Neural progenitor cell (in vitro differentiated cells): ENCODE data around the gene IGFBP4. TPM values are rescaled to one million over a fixed set of nuclear protein-coding genes. Genes with fewer than 3 reads are reported as not detected.
"Not testable (repeated sequence)": the region's sequence is repeated elsewhere in the genome, so short reads cannot be mapped to it uniquely, and the experiment has no call there.

Experiments
- DNase-seq: peaks from one replicate; pipeline ENCODE4 v3.0.0-alpha.2; 2016; ENCODE audit warnings: low spot score
- H2AFZ ChIP-seq: fragments of 200-600 bp; sonication (generic); replicated peaks from 2 replicates; pipeline ENCODE4 v1.6.1; 2016; ENCODE audit warnings: antibody characterized with exemption
- H3F3A ChIP-seq: fragments of 200-600 bp; sonication (generic); 2 replicates; pipeline ENCODE4 v1.6.1; 2016; ENCODE audit warnings: antibody characterized with exemption, low read depth
- H3K27ac ChIP-seq: fragments of 200-600 bp; sonication (generic); 2 replicates; pipeline ENCODE4 v1.5.1; 2016; ENCODE audit warnings: mild to moderate bottlenecking
- H3K27me3 ChIP-seq: fragments of 200-600 bp; sonication (generic); 2 replicates; pipeline ENCODE4 v1.6.1; 2016; ENCODE audit warnings: mild to moderate bottlenecking, moderate library complexity
- H3K36me3 ChIP-seq: fragments of 200-600 bp; sonication (generic); 2 replicates; pipeline ENCODE4 v1.5.1; 2016
- H3K4me1 ChIP-seq: fragments of 200-600 bp; sonication (generic); 2 replicates; pipeline ENCODE4 v1.6.1; 2016; ENCODE audit warnings: mixed run types
- H3K4me2 ChIP-seq: fragments of 200-600 bp; sonication (generic); 2 replicates; pipeline ENCODE4 v1.6.1; 2016
- H3K4me3 ChIP-seq: fragments of 200-600 bp; sonication (generic); 2 replicates; pipeline ENCODE4 v1.5.1; 2016
- H3K79me2 ChIP-seq: fragments of 200-600 bp; sonication (generic); 2 replicates; pipeline ENCODE4 v1.6.1; 2016; ENCODE audit warnings: low read depth
- H3K9ac ChIP-seq: fragments of 200-600 bp; sonication (generic); 2 replicates; pipeline ENCODE4 v1.6.1; 2016
- H3K9me3 ChIP-seq: fragments of 200-600 bp; sonication (generic); 2 replicates; pipeline ENCODE4 v1.5.1; 2016; ENCODE audit warnings: low read depth
- H4K20me1 ChIP-seq: fragments of 200-600 bp; sonication (generic); 2 replicates; pipeline ENCODE4 v1.6.1; 2016; ENCODE audit warnings: low read depth
- H3K27ac Mint-ChIP-seq: 3 replicates; pipeline ENCODE4 v1.8.0; 2021; ENCODE audit warnings: mixed read lengths
- H3K27me3 Mint-ChIP-seq: 2 replicates; pipeline ENCODE4 v1.8.0; 2022; ENCODE audit warnings: low read depth, mild to moderate bottlenecking, inconsistent platforms, moderate library complexity, mixed read lengths; ENCODE audit not compliant: insufficient read depth
- H3K36me3 Mint-ChIP-seq: 3 replicates; pipeline ENCODE4 v1.8.0; 2021; ENCODE audit warnings: mixed read lengths
- H3K4me1 Mint-ChIP-seq: 3 replicates; pipeline ENCODE4 v1.8.0; 2021; ENCODE audit warnings: mixed read lengths
- H3K4me3 Mint-ChIP-seq: 3 replicates; pipeline ENCODE4 v1.8.0; 2021; ENCODE audit warnings: mild to moderate bottlenecking, moderate library complexity, mixed read lengths
- H3K9me3 Mint-ChIP-seq: 3 replicates; pipeline ENCODE4 v1.8.0; 2020; ENCODE audit warnings: mixed read lengths
- CTCF ChIP-seq: fragments of 200-600 bp; sonication (generic); IDR thresholded peaks from 2 replicates; pipeline ENCODE4 v1.5.1; 2017; ENCODE audit warnings: antibody characterized with exemption, mild to moderate bottlenecking
- EZH2 ChIP-seq: fragments of 200-600 bp; sonication (generic); IDR thresholded peaks from 2 replicates; pipeline ENCODE4 v1.6.1; 2017; ENCODE audit warnings: antibody characterized with exemption, mild to moderate bottlenecking, moderate library complexity
- EZH2phosphoT487 ChIP-seq: fragments of 200-600 bp; sonication (generic); IDR thresholded peaks from 2 replicates; pipeline ENCODE4 v1.6.1; 2017; ENCODE audit warnings: antibody characterized with exemption
- total RNA-seq: library from RNA; depleted of rRNA; stranded (reverse); fragments of >200 nt; gene quantifications from 2 replicates; pipeline ENCODE4 v1.2.3, GENCODE V29; 2015; ENCODE audit warnings: low replicate concordance

Gene IGFBP4
- total RNA-seq, 1 donor from 2014 or later: 14.4 TPM

DNA sequence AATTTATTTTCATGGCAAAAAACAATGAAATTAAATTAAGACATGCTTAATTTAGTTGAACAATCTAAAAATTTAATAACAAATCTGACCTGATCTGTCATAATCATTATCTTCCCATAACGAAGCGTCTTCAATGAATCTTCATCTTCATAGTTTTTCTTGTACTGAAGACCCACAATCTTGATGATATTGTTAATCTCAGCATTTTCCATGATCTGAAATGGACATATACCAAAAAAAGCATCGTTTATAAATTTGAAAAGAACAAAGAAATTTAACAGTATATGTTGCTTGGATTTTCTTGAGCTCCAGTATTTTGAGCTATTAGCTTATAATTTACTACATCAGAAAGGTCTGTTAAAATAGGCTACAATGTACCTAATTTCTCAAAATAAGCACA lies 35.8 kb upstream of the IGFBP4 start:
- Histone ChIP-seq H3K27ac (no peak overlapping the region), H3K9me3 (no peaks in the 10 kb centered on the region), H3K4me2 (no peak overlapping the region), H3F3A (peaks cover 85% of the 10 kb centered on the region), H2AFZ (no peak overlapping the region), H3K27me3 (no peaks in the 10 kb centered on the region), H3K4me1 (peaks cover 9% of the 10 kb centered on the region), H3K4me3 (no peak overlapping the region), H4K20me1 (peaks cover 39% of the 10 kb centered on the region), H3K36me3 (peaks cover 75% of the 10 kb centered on the region), H3K79me2 (peaks cover 5% of the 10 kb centered on the region), H3K9ac (no peak overlapping the region)
- H3K27me3 Mint-ChIP-seq: peaks cover 7% of the 10 kb centered on the region
- no peak overlapping the region for H3K4me3 Mint-ChIP-seq
- H3K4me1 Mint-ChIP-seq: no peaks in the 10 kb centered on the region
- H3K27ac Mint-ChIP-seq: no peak overlapping the region
- H3K36me3 Mint-ChIP-seq: peaks cover 34% of the 10 kb centered on the region
- DNase-seq: no peak
- no peak for TF ChIP-seq CTCF
- no peak for TF ChIP-seq EZH2
- TF ChIP-seq EZH2phosphoT487: no peak
- no peaks in the 10 kb centered on the region for H3K9me3 Mint-ChIP-seq

DNA sequence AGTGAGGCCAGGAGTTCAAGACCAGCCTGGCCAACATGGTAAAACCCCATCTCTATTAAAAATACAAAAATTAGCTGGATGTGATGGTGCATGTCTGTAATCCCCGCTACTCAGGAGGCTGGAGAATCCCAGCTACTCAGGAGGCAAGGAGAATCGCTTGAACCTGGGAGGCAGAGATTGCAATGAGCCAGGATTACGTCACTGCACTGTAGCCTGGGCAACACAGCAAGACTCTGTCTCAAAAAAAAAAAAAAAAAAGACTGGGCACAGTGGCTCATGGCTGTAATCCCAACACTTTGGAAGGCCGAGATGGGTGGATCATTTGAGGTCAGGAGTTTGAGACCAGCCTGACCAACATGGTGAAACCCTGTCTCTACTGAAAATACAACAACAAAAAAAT lies 33.7 kb upstream of the IGFBP4 start:
- peaks cover 37% of the 10 kb centered on the region for H3K36me3 Mint-ChIP-seq
- H3K4me1 ChIP-seq, H3K4me2 ChIP-seq, H3K4me3 ChIP-seq, H3K27ac ChIP-seq, H3K9me3 ChIP-seq, H2AFZ ChIP-seq, H3K4me1 Mint-ChIP-seq, H3K27me3 Mint-ChIP-seq, DNase-seq, H3K9me3 Mint-ChIP-seq, H3K27ac Mint-ChIP-seq, H3K4me3 Mint-ChIP-seq, H3K27me3 ChIP-seq, H3K9ac ChIP-seq: not testable (repeated sequence)
- H3K79me2 ChIP-seq: peaks cover 25% of the 10 kb centered on the region
- H4K20me1 ChIP-seq: peaks cover 47% of the 10 kb centered on the region
- H3K36me3 ChIP-seq: peaks cover 68% of the 10 kb centered on the region
- peaks cover 82% of the 10 kb centered on the region for H3F3A ChIP-seq

DNA sequence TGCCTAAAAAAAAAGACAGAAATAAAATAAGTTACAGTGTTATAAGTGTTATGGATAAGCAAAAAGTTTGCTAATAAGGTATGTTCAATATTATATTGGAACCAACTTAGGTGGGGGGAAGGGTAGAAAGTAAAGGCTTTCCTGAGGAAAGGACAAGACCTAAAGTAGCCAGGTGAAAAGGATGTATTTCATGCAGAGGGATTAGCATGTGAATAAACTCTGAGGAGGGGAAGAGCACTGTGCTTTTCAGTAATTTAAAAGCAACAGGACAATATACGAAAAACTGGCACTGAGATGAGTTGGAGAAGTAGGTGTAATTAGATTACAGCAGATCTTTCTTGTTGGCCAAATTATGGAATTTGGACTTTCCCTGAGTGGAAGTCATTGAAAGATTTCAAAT lies 33.2 kb upstream of the IGFBP4 start:
- Mint-ChIP-seq H3K27ac (no peak overlapping the region), H3K36me3 (peaks cover 37% of the 10 kb centered on the region), H3K4me3 (no peak overlapping the region), H3K9me3 (no peaks in the 10 kb centered on the region), H3K27me3 (peaks cover 9% of the 10 kb centered on the region), H3K4me1 (no peaks in the 10 kb centered on the region)
- Histone ChIP-seq H2AFZ (no peak overlapping the region), H3K4me3 (no peak overlapping the region), H3K36me3 (peaks cover 66% of the 10 kb centered on the region), H3K79me2 (peaks cover 30% of the 10 kb centered on the region), H3K27me3 (no peaks in the 10 kb centered on the region), H3K9ac (no peak overlapping the region), H3K27ac (no peak overlapping the region), H3K4me1 (peaks cover 9% of the 10 kb centered on the region), H3F3A (peaks cover 80% of the 10 kb centered on the region), H3K9me3 (no peaks in the 10 kb centered on the region), H4K20me1 (peaks cover 51% of the 10 kb centered on the region), H3K4me2 (no peak overlapping the region)
- DNase-seq: no peak
- TF ChIP-seq CTCF (no peak), EZH2phosphoT487 (no peak), EZH2 (no peak)

GRCh38 chr17:40411821-40412220 lies 31.4 kb upstream of the IGFBP4 start:
- H3K9ac ChIP-seq: no peak overlapping the region
- peaks cover 9% of the 10 kb centered on the region for H3K27me3 Mint-ChIP-seq

More at GRCh38 chr17:40411821-40412220, 31.4 kb upstream of the IGFBP4 start:
- no peak overlapping the region for H3K4me3 Mint-ChIP-seq
- peaks cover 40% of the 10 kb centered on the region for H3K36me3 Mint-ChIP-seq
- H4K20me1 ChIP-seq: peaks cover 68% of the 10 kb centered on the region
- TF ChIP-seq EZH2phosphoT487: no peak
- TF ChIP-seq EZH2: no peak
- no peak for TF ChIP-seq CTCF
- H3K4me2 ChIP-seq: no peak overlapping the region
- H3K79me2 ChIP-seq: peaks cover 48% of the 10 kb centered on the region
- no peaks in the 10 kb centered on the region for H3K9me3 ChIP-seq
- peaks cover 79% of the 10 kb centered on the region for H3F3A ChIP-seq
- H3K4me1 ChIP-seq: peaks cover 22% of the 10 kb centered on the region
- H2AFZ ChIP-seq: no peak overlapping the region
- no peak for DNase-seq
- peak overlapping the region; percentile 42 for H3K27ac ChIP-seq
- H3K4me3 ChIP-seq: no peak overlapping the region
- H3K27me3 ChIP-seq: no peaks in the 10 kb centered on the region
- H3K27ac Mint-ChIP-seq: no peak overlapping the region
- H3K4me1 Mint-ChIP-seq: peaks cover 16% of the 10 kb centered on the region
- no peaks in the 10 kb centered on the region for H3K9me3 Mint-ChIP-seq
- H3K36me3 ChIP-seq: peaks cover 66% of the 10 kb centered on the region
